RWPE2 (cell line): Measurements from ENCODE around the gene COL4A1.

Experiments
- ATAC-seq: fragments of 200-7000 bp; cut with Tn5 transposase; 3 replicates; pipeline ENCODE4 v1.9.1; 2021; ENCODE audit warnings: low read depth
- DNase-seq: peaks from one replicate; pipeline ENCODE4 v3.0.0-alpha.2; 2020; ENCODE audit warnings: low spot score
- H3K27ac ChIP-seq: fragments of 450-650 bp; 2 replicates; pipeline ENCODE4 v1.5.1; 2017; ENCODE audit warnings: mild to moderate bottlenecking; ENCODE audit not compliant: poor library complexity, severe bottlenecking
- H3K27me3 ChIP-seq: fragments of 250-450 bp; sonication (Bioruptor Pico); 2 replicates; pipeline ENCODE4 v1.5.1; 2021; ENCODE audit warnings: mild to moderate bottlenecking, moderate library complexity; ENCODE audit not compliant: insufficient read depth, poor library complexity, severe bottlenecking
- H3K36me3 ChIP-seq: fragments of 250-450 bp; sonication (Bioruptor Pico); 2 replicates; pipeline ENCODE4 v1.5.1; 2020; ENCODE audit warnings: low read depth, mild to moderate bottlenecking, moderate library complexity
- H3K4me1 ChIP-seq: fragments of 250-450 bp; sonication (Bioruptor Pico); 2 replicates; pipeline ENCODE4 v1.5.1; 2021; ENCODE audit warnings: mild to moderate bottlenecking, moderate library complexity; ENCODE audit not compliant: insufficient read depth, poor library complexity, severe bottlenecking
- H3K4me3 ChIP-seq: fragments of 250-450 bp; sonication (Bioruptor Pico); 2 replicates; pipeline ENCODE4 v1.5.1; 2021; ENCODE audit warnings: mild to moderate bottlenecking, moderate library complexity; ENCODE audit not compliant: severe bottlenecking
- H3K9me3 ChIP-seq: fragments of 250-450 bp; sonication (Bioruptor Pico); 2 replicates; pipeline ENCODE4 v1.5.1; 2021; ENCODE audit warnings: mild to moderate bottlenecking, moderate library complexity; ENCODE audit not compliant: severe bottlenecking
- CTCF ChIP-seq: fragments of 450-650 bp; IDR thresholded peaks from one replicate; pipeline ENCODE4 v1.5.1; 2017; ENCODE audit warnings: mild to moderate bottlenecking, moderate library complexity; ENCODE audit not compliant: poor library complexity, severe bottlenecking

The COL4A1 gene

GRCh38 chr13:110118106-110118505 lies 188.9 kb downstream of the COL4A1 start:
- Histone ChIP-seq H3K36me3 (no peaks in the 10 kb centered on the region), H3K27me3 (no peaks in the 10 kb centered on the region), H3K4me3 (no peak overlapping the region), H3K4me1 (peaks cover 30% of the 10 kb centered on the region), H3K9me3 (no peaks in the 10 kb centered on the region), H3K27ac (no peak overlapping the region)
- ATAC-seq (no peak), DNase-seq (no peak)
- TF ChIP-seq CTCF: no peak

GRCh38 chr13:110116072-110116487 lies 190.9 kb downstream of the COL4A1 start:
- no peak overlapping the region for H3K27ac ChIP-seq
- peak; percentile 57 for ATAC-seq
- peak; percentile 60 for DNase-seq
- H3K4me3 ChIP-seq: no peak overlapping the region
- no peaks in the 10 kb centered on the region for H3K36me3 ChIP-seq
- peak; percentile 98 for TF ChIP-seq CTCF
- H3K4me1 ChIP-seq: peaks cover 27% of the 10 kb centered on the region
- H3K9me3 ChIP-seq: no peaks in the 10 kb centered on the region
- no peaks in the 10 kb centered on the region for H3K27me3 ChIP-seq

GRCh38 chr13:110115591-110115990 lies 191.4 kb downstream of the COL4A1 start:
- Histone ChIP-seq H3K9me3 (no peaks in the 10 kb centered on the region), H3K4me1 (peaks cover 23% of the 10 kb centered on the region), H3K27ac (no peak overlapping the region), H3K4me3 (no peak overlapping the region), H3K27me3 (no peaks in the 10 kb centered on the region), H3K36me3 (no peaks in the 10 kb centered on the region)
- no peak for ATAC-seq
- no peak for TF ChIP-seq CTCF
- no peak for DNase-seq

- Histone ChIP-seq H3K27ac (peak overlapping the region; percentile 32), H3K36me3 (no peaks in the 10 kb centered on the region), H3K27me3 (no peaks in the 10 kb centered on the region), H3K4me3 (no peak overlapping the region), H3K9me3 (no peaks in the 10 kb centered on the region), H3K4me1 (peaks cover 17% of the 10 kb centered on the region)
- DNase-seq (no peak), ATAC-seq (no peak; the same call in 2 of the 3 replicates)
- no peak for TF ChIP-seq CTCF
These were observed 192.6 kb downstream of the COL4A1 start for GRCh38 chr13:110114316-110114715.

GRCh38 chr13:110113284-110113764 lies 193.6 kb downstream of the COL4A1 start:
- Histone ChIP-seq H3K36me3 (no peaks in the 10 kb centered on the region), H3K27ac (peak overlapping the region; percentile 32), H3K4me1 (peaks cover 17% of the 10 kb centered on the region), H3K27me3 (no peaks in the 10 kb centered on the region), H3K4me3 (no peak overlapping the region), H3K9me3 (no peaks in the 10 kb centered on the region)
- TF ChIP-seq CTCF: no peak
- ATAC-seq (peak; percentile 77), DNase-seq (no peak)
